A673 (cell line): ENCODE data around the gene ARHGAP40. TPM values are rescaled to one million over a fixed set of nuclear protein-coding genes. Genes with fewer than 3 reads are reported as not detected.

Source experiments
- BruUV-seq: library from RNA; stranded (reverse); fragments of 400-500 nt; replicated peaks from 2 replicates; lab custom pipeline; 2021; lab: Mats Ljungman, UMichigan
- CTCF ChIA-PET: fragments of 300-600 bp; sonication (Branson Sonifier 250); formaldehyde crosslinking; loops from one replicate; lab custom pipeline; 2022; ENCODE audit warnings: antibody characterized with exemption; lab: Charles Lee
- POLR2A ChIA-PET: fragments of 300-600 bp; sonication (Branson Sonifier 250); formaldehyde crosslinking; loops from one replicate; lab custom pipeline; 2022; ENCODE audit warnings: antibody characterized with exemption; ENCODE audit not compliant: low non-redundant PET; lab: Charles Lee
- DNase-seq: peaks from one replicate; pipeline ENCODE4 v3.0.0-alpha.2; 2015; ENCODE audit warnings: low spot score
- H3K27ac ChIP-seq: fragments of 200-600 bp; sonication (generic); 2 replicates; pipeline ENCODE4 v1.5.1; 2016; ENCODE audit warnings: mixed run types, low read depth, mild to moderate bottlenecking, mixed read lengths, antibody characterized with exemption, low read length; ENCODE audit not compliant: poor library complexity, severe bottlenecking
- H3K27me3 ChIP-seq: fragments of 200-600 bp; sonication (generic); replicated peaks from 2 replicates; pipeline ENCODE4 v1.6.1; 2017; ENCODE audit warnings: mixed run types, low read depth, mild to moderate bottlenecking, mixed read lengths, antibody characterized with exemption, low read length; ENCODE audit not compliant: insufficient read depth, poor library complexity
- H3K36me3 ChIP-seq: fragments of 200-600 bp; sonication (generic); 2 replicates; pipeline ENCODE4 v1.6.1; 2016; ENCODE audit warnings: mixed run types, mild to moderate bottlenecking, mixed read lengths, antibody characterized with exemption, low read length; ENCODE audit not compliant: insufficient read depth, poor library complexity, severe bottlenecking
- H3K4me1 ChIP-seq: fragments of 200-600 bp; sonication (generic); 2 replicates; pipeline ENCODE4 v1.6.1; 2017; ENCODE audit warnings: mixed run types, mild to moderate bottlenecking, mixed read lengths, antibody characterized with exemption, low read length; ENCODE audit not compliant: insufficient read depth, poor library complexity, severe bottlenecking
- H3K4me3 ChIP-seq: fragments of 200-600 bp; sonication (generic); 2 replicates; pipeline ENCODE4 v1.5.1; 2016; ENCODE audit warnings: low read depth, mixed run types, mild to moderate bottlenecking, mixed read lengths, low read length; ENCODE audit not compliant: poor library complexity, severe bottlenecking
- H3K9me3 ChIP-seq: fragments of 200-600 bp; sonication (generic); 2 replicates; pipeline ENCODE4 v1.6.1; 2016; ENCODE audit warnings: mixed run types, low read depth, mild to moderate bottlenecking, mixed read lengths, antibody characterized with exemption, low read length; ENCODE audit not compliant: poor library complexity, severe bottlenecking
- EZH2 ChIP-seq: fragments of 200-600 bp; sonication (generic); IDR thresholded peaks from 2 replicates; pipeline ENCODE4 v1.6.1; 2017; ENCODE audit warnings: borderline replicate concordance, low read depth, mild to moderate bottlenecking, mixed read lengths, antibody characterized with exemption, low read length; ENCODE audit not compliant: poor library complexity, severe bottlenecking
- intact Hi-C: fragments of 100-400 bp; cut with micrococcal nuclease; formaldehyde crosslinking; loops from one replicate; pipeline ENCODE4 v1.10.0; 2022; ENCODE audit not compliant: unreplicated experiment
- total RNA-seq: library from RNA; stranded (reverse); gene quantifications from 2 replicates; pipeline ENCODE4 v1.2.3, GENCODE V29; 2021
- TF ChIP-seq, protein P1 (sequence below): fragments of 300-800, 200-600 bp; sonication (generic); conservative IDR thresholded peaks from 2 replicates; pipeline ENCODE4 v1.5.1; 2017; ENCODE audit warnings: low read depth, mild to moderate bottlenecking, antibody characterized with exemption, low read length, moderate library complexity, mixed read lengths

The ARHGAP40 gene
- total RNA-seq, 1 experiment from 2014 or later: not detected

DNA sequence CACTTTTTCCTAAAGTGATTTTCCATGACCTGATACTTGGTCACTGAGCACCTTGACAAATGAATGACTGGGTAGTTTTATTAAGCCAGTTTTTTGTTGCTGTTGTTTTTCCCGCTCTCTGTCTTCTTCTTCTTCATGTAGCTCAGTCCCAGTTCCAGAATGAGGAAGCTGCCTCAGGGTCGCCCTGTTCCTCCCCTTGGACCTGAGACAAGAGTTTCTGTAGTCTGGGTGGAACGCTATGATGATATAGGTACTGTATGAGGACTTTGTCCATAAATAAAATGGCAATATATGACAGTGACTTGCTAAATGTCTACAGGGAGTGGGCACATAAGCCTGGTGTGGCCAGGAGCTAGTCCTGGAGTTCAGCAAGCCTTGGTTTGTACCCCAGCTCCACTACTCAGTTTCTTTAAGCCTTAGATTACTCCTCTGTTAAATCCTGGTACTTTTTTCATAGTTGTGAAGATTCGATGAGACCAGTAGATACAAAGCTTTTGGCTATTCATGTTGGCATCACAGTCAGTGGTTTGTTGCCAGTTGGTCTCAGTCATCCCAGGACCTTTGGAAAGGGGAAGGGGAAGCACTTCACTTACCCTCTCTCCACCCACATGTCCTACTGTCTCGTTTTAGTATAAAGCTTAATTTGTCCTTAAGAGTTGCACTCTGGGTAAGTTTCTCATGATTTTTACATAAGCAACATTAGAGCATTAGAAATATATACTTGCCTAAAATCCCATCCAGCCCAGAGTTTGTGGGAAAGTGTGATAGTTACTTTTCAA, 31.7 kb upstream of the ARHGAP40 start:
- Histone ChIP-seq H3K27ac (no peak overlapping the region), H3K4me3 (no peak overlapping the region), H3K9me3 (no peaks in the 10 kb centered on the region), H3K36me3 (peaks cover 13% of the 10 kb centered on the region), H3K27me3 (no peaks in the 10 kb centered on the region), H3K4me1 (no peaks in the 10 kb centered on the region)
- ChIA-PET CTCF (no interaction called here), POLR2A (no interaction called here)
- BruUV-seq: no TSS peak
- TF ChIP-seq EZH2: no peak
- TF ChIP-seq, protein P1, sequence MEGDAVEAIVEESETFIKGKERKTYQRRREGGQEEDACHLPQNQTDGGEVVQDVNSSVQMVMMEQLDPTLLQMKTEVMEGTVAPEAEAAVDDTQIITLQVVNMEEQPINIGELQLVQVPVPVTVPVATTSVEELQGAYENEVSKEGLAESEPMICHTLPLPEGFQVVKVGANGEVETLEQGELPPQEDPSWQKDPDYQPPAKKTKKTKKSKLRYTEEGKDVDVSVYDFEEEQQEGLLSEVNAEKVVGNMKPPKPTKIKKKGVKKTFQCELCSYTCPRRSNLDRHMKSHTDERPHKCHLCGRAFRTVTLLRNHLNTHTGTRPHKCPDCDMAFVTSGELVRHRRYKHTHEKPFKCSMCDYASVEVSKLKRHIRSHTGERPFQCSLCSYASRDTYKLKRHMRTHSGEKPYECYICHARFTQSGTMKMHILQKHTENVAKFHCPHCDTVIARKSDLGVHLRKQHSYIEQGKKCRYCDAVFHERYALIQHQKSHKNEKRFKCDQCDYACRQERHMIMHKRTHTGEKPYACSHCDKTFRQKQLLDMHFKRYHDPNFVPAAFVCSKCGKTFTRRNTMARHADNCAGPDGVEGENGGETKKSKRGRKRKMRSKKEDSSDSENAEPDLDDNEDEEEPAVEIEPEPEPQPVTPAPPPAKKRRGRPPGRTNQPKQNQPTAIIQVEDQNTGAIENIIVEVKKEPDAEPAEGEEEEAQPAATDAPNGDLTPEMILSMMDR: no peak
- intact Hi-C loops: no loop called here
- DNase-seq: no peak

DNA sequence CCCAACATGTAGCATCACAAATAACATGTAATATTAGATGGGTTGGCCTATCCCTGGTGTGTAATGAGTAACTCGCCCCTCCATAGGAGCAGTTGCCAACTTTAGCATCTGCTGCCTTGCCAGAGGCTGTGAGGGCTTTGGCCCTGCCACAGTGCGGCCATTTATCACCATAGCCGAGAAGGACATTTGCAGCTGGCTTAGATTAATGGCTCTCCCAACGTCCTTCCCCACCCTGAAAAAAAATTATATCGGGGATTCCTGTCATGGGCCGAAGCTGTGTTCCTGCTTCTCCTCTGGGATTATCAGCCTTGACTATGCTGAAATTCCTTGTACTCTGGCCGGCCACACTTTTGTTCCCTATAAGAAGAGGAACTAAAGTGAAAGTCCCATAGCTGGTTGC, 28.2 kb upstream of the ARHGAP40 start:
- Histone ChIP-seq H3K27me3 (no peaks in the 10 kb centered on the region), H3K9me3 (no peaks in the 10 kb centered on the region), H3K4me1 (no peaks in the 10 kb centered on the region), H3K27ac (no peak overlapping the region), H3K36me3 (peaks cover 20% of the 10 kb centered on the region), H3K4me3 (no peak overlapping the region)
- DNase-seq: no peak
- intact Hi-C loops: no loop called here
- ChIA-PET POLR2A (no interaction called here), CTCF (interaction anchor here (0.5 kb wide), 1 partner anchor 245 kb away, joined by 7 read pairs; no protein-coding TSS in a partner anchor)
- BruUV-seq: no TSS peak
- TF ChIP-seq, protein P1: no peak
- TF ChIP-seq EZH2: no peak

DNA sequence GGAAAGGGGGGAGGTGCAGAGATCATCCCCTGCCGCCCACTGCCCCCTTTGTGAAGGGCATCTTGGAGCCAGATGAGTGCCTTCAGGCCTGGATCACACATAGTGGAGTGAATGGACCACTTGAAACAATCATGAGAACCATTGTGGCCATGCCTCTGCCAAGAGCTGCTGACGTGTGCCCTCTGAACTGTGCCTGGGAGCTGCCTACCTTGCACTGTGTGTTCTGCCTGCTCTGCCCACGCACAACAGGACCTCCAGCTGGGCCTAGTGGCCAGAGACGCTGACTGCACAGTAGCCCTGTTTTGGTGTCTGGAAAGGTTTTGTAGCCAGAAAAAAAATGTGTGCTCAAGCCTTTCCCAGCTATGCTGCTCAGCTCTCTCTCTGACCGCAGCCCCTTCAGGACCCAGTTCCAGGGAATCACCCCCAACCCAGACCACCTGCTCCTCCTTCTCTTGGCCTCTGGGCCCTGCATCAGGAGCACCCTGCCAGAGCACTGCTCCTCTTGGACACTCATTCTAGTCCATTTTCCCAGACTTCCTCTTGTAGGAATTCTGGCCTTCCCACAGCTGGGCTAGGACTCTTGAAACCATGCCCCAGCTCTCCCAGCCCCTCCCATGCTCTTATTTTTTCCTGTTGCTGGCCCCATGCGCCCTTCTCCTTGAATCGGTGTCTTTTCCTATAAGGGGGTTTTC, 22.2 kb upstream of the ARHGAP40 start:
- ChIA-PET POLR2A (no interaction called here), CTCF (no interaction called here)
- no peaks in the 10 kb centered on the region for H3K27me3 ChIP-seq
- no peak for DNase-seq
- H3K4me1 ChIP-seq: no peaks in the 10 kb centered on the region
- H3K4me3 ChIP-seq: no peak overlapping the region
- no peaks in the 10 kb centered on the region for H3K9me3 ChIP-seq
- intact Hi-C loops: no loop called here
- TF ChIP-seq EZH2: no peak
- TF ChIP-seq, protein P1: no peak
- peaks cover 16% of the 10 kb centered on the region for H3K36me3 ChIP-seq
- no peak overlapping the region for H3K27ac ChIP-seq
- no TSS peak for BruUV-seq
